Peyer's patch (tissue), 4 donors: ENCODE data around the gene TRIM5. TPM values are rescaled to one million over a fixed set of nuclear protein-coding genes. Genes with fewer than 3 reads are reported as not detected.

Experiments
- DNase-seq, 3 donors: peaks; one replicate each; pipeline ENCODE4 v3.0.0-alpha.2; 2017 to 2019
- H3K27ac ChIP-seq, 4 donors: fragments of 200-600 bp; sonication (generic); one replicate each; pipeline ENCODE4 v1.5.1; 2016 to 2019
- H3K27me3 ChIP-seq, 2 donors: fragments of 200-600 bp; sonication (generic); one replicate each; pipeline ENCODE4 v1.5.1; 2019
- H3K36me3 ChIP-seq, 3 donors: fragments of 200-600 bp; sonication (generic); one replicate each; pipeline ENCODE4 v1.5.1; 2016 to 2019
- H3K4me1 ChIP-seq, 4 donors: fragments of 200-600 bp; sonication (generic); one replicate each; pipeline ENCODE4 v1.5.1; 2016 to 2019
- H3K4me3 ChIP-seq, 4 donors: fragments of 200-600 bp; sonication (generic); 1 replicate in 3 of 4; 2 replicates in 1 of 4; pipeline ENCODE4 v1.5.1; 2016 to 2019; ENCODE audit warnings: mild to moderate bottlenecking in 1 of 4
- H3K9me3 ChIP-seq, 4 donors: fragments of 200-600 bp; sonication (generic); one replicate each; pipeline ENCODE4 v1.5.1; 2016 to 2019; ENCODE audit warnings: mild to moderate bottlenecking in 1 of 4
- CTCF ChIP-seq, 6 experiments: fragments of 450-650 bp in 4 of 6; fragments of 200-600 bp in 2 of 6; sonication (generic) in 1 of 6; IDR thresholded peaks; one replicate each; pipeline ENCODE4 v1.5.1; 2017 to 2019; ENCODE audit warnings: antibody characterized with exemption in 6 of 6, mild to moderate bottlenecking in 3 of 6, moderate library complexity in 1 of 6
- POLR2A ChIP-seq, 2 donors: fragments of 450-650 bp; IDR thresholded peaks; one replicate each; pipeline ENCODE4 v1.5.1; 2017; ENCODE audit warnings: antibody characterized with exemption in 2 of 2, mild to moderate bottlenecking in 2 of 2, moderate library complexity in 2 of 2
- total RNA-seq, 4 donors: library from RNA; depleted of rRNA; stranded (reverse); fragments of >200 nt; gene quantifications; one replicate each; pipeline ENCODE4 v1.1.0, GENCODE V29; 2016

The TRIM5 gene
- total RNA-seq, 4 donors from 2014 or later: 8.1 to 55.3 (median 21.3) TPM

- H3K27me3 ChIP-seq: no peaks in the 10 kb centered on the region
- peaks cover 0 to 6% (median 0%) of the 10 kb centered on the region in 3 donors for H3K36me3 ChIP-seq
- TF ChIP-seq CTCF (IDR thresholded peaks at IDR 0.05) (no peak), POLR2A (IDR thresholded peaks at IDR 0.05) (no peak)
- no peaks in the 10 kb centered on the region for H3K4me1 ChIP-seq
- H3K4me3 ChIP-seq: no peak overlapping the region
- no peak for DNase-seq
- no peaks in the 10 kb centered on the region for H3K9me3 ChIP-seq
- peak overlapping the region in 1 of 4 donors; percentile 60 for H3K27ac ChIP-seq
Measured at GRCh38 chr11:5631969-5632635, 52.8 kb downstream of the TRIM5 start.

- peaks cover 0 to 6% (median 0%) of the 10 kb centered on the region in 3 donors for H3K36me3 ChIP-seq
- H3K27me3 ChIP-seq: no peaks in the 10 kb centered on the region
- no peaks in the 10 kb centered on the region for H3K4me1 ChIP-seq
- H3K9me3 ChIP-seq: no peaks in the 10 kb centered on the region
- TF ChIP-seq CTCF (IDR thresholded peaks at IDR 0.05) (no peak), POLR2A (IDR thresholded peaks at IDR 0.05) (no peak)
- no peak overlapping the region for H3K4me3 ChIP-seq
- no peak for DNase-seq
- peak overlapping the region in 1 of 4 donors; percentile 60 for H3K27ac ChIP-seq
Measured at GRCh38 chr11:5631417-5631816, 53.5 kb downstream of the TRIM5 start.

- Histone ChIP-seq H3K4me1 (peaks cover 0 to 25% (median 5%) of the 10 kb centered on the region in 4 donors), H3K27ac (no peak overlapping the region), H3K4me3 (no peak overlapping the region), H3K27me3 (no peaks in the 10 kb centered on the region), H3K36me3 (no peaks in the 10 kb centered on the region), H3K9me3 (no peaks in the 10 kb centered on the region)
- TF ChIP-seq POLR2A (IDR thresholded peaks at IDR 0.05) (no peak), CTCF (IDR thresholded peaks at IDR 0.05) (no peak)
- DNase-seq: no peak
Measured at GRCh38 chr11:5626196-5626595, 58.7 kb downstream of the TRIM5 start.

GRCh38 chr11:5625281-5625680, 59.6 kb downstream of the TRIM5 start:
- Histone ChIP-seq H3K27me3 (no peaks in the 10 kb centered on the region), H3K4me3 (peak overlapping the region; percentile 50 to 75 (median 57)), H3K9me3 (no peaks in the 10 kb centered on the region), H3K4me1 (peaks cover 0 to 34% (median 5%) of the 10 kb centered on the region in 4 donors), H3K36me3 (no peaks in the 10 kb centered on the region), H3K27ac (peak overlapping the region; percentile 69 to 87 (median 78))
- no peak for DNase-seq
- TF ChIP-seq POLR2A (IDR thresholded peaks at IDR 0.05) (no peak), CTCF (IDR thresholded peaks at IDR 0.05) (no peak)

GRCh38 chr11:5624489-5625279, 60.2 kb downstream of the TRIM5 start, which contains the start of gene TRIM34:
TSS of gene TRIM34 (plus strand) at chr11:5625001. CDS start at chr11:5632332, 7,331 bp downstream.
- Histone ChIP-seq H3K36me3 (no peaks in the 10 kb centered on the region), H3K4me3 (peak within 1 kb of the TSS; percentile 50 to 75 (median 57)), H3K27ac (peak within 1 kb of the TSS; percentile 69 to 87 (median 78)), H3K27me3 (no peaks in the 10 kb centered on the region), H3K4me1 (peaks cover 0 to 34% (median 5%) of the 10 kb centered on the region in 4 donors), H3K9me3 (no peaks in the 10 kb centered on the region)
- TF ChIP-seq CTCF (IDR thresholded peaks at IDR 0.05): no peak
- peak in 1 of 2 donors; percentile 47 for TF ChIP-seq POLR2A (IDR thresholded peaks at IDR 0.05)
- DNase-seq: peak; percentile 67 to 82 (median 77)
